Mesodermal cell (in vitro differentiated cells): ENCODE results near the gene METRN.

Experiments
- H3K27ac ChIP-seq: 2 replicates; pipeline ENCODE4 v1.7.0; 2013; ENCODE audit warnings: mild to moderate bottlenecking, low read depth, low read length, moderate library complexity; ENCODE audit not compliant: severe bottlenecking
- H3K36me3 ChIP-seq: 2 replicates; pipeline ENCODE4 v1.7.1; 2013; ENCODE audit warnings: mild to moderate bottlenecking, low read length, moderate library complexity; ENCODE audit not compliant: control insufficient read depth, insufficient read depth
- H3K4me1 ChIP-seq: one replicate; pipeline ENCODE4 v1.7.1; 2013; ENCODE audit warnings: mild to moderate bottlenecking, low read length; ENCODE audit not compliant: insufficient read depth, control insufficient read depth, poor library complexity, severe bottlenecking
- H3K4me3 ChIP-seq: 2 replicates; pipeline ENCODE4 v1.7.0; 2013; ENCODE audit warnings: low read length, control low read depth, mild to moderate bottlenecking; ENCODE audit not compliant: insufficient read depth, poor library complexity, severe bottlenecking; ENCODE audit errors: extremely low read depth
- H3K9me3 ChIP-seq: 2 replicates; pipeline ENCODE4 v1.7.1; 2013; ENCODE audit warnings: mild to moderate bottlenecking, low read length, moderate library complexity; ENCODE audit not compliant: control insufficient read depth
- WGBS, 2 experiments: methylation state at CpG; one replicate each; pipeline ENCODE4 v1.1.5; 2013; ENCODE audit warnings: missing lambda C conversion rate in 2 of 2; ENCODE audit not compliant: insufficient coverage in 2 of 2; 5-methylcytosine and 5-hydroxymethylcytosine counted together

Gene METRN

GRCh38 chr16:694863-695354, 20.0 kb upstream of the METRN start:
- H3K27ac ChIP-seq, result no peak overlapping the region
- WGBS, 2 experiments, result 10 to 12% methylated on average over 14 to 20 of the region's 37 CpGs
- H3K4me3 ChIP-seq, result no peak overlapping the region
- H3K36me3 ChIP-seq, result no peaks in the 10 kb centered on the region
- no peaks in the 10 kb centered on the region for H3K9me3 ChIP-seq
- peaks cover 13% of the 10 kb centered on the region for H3K4me1 ChIP-seq

- Histone ChIP-seq H3K9me3 (no peaks in the 10 kb centered on the region), H3K36me3 (no peaks in the 10 kb centered on the region), H3K27ac (no peak overlapping the region), H3K4me3 (no peak overlapping the region), H3K4me1 (peaks cover 13% of the 10 kb centered on the region)
- 11 to 12% methylated on average over 69 of the region's 71 CpGs for WGBS, 2 experiments
Measured at GRCh38 chr16:695355-696089, 19.4 kb upstream of the METRN start.

- WGBS, 2 experiments, result 72 to 76% methylated on average over 18 to 19 of the region's 19 CpGs
- no peak overlapping the region for H3K4me3 ChIP-seq
- no peaks in the 10 kb centered on the region for H3K36me3 ChIP-seq
Measured at GRCh38 chr16:698911-699671, 15.8 kb upstream of the METRN start.

GRCh38 chr16:700684-701584, 14.0 kb upstream of the METRN start:
- Histone ChIP-seq H3K4me1 (no peaks in the 10 kb centered on the region), H3K4me3 (no peak overlapping the region), H3K9me3 (no peaks in the 10 kb centered on the region), H3K36me3 (no peaks in the 10 kb centered on the region), H3K27ac (no peak overlapping the region)
- 4 to 7% methylated on average over 55 to 65 of the region's 76 CpGs for WGBS, 2 experiments

More at GRCh38 chr16:698911-699671, 15.8 kb upstream of the METRN start:
- Histone ChIP-seq H3K9me3 (no peaks in the 10 kb centered on the region), H3K27ac (no peak overlapping the region), H3K4me1 (peaks cover 13% of the 10 kb centered on the region)

GRCh38 chr16:702341-702740, 12.6 kb upstream of the METRN start:
- no peaks in the 10 kb centered on the region for H3K9me3 ChIP-seq
- no peak overlapping the region for H3K4me3 ChIP-seq
- H3K27ac ChIP-seq, result no peak overlapping the region
- 81 to 85% methylated on average over 19 of the region's 19 CpGs for WGBS, 2 experiments
- H3K36me3 ChIP-seq, result no peaks in the 10 kb centered on the region
- H3K4me1 ChIP-seq, result no peaks in the 10 kb centered on the region

GRCh38 chr16:703406-703805, 11.5 kb upstream of the METRN start:
- H3K36me3 ChIP-seq, result no peaks in the 10 kb centered on the region
- WGBS, 2 experiments, result 78 to 83% methylated on average over 10 to 12 of the region's 12 CpGs
- no peak overlapping the region for H3K27ac ChIP-seq
- no peak overlapping the region for H3K4me3 ChIP-seq
- H3K9me3 ChIP-seq, result no peaks in the 10 kb centered on the region
- no peaks in the 10 kb centered on the region for H3K4me1 ChIP-seq

- 64 to 86% methylated on average over 2 to 7 of the region's 7 CpGs for WGBS, 2 experiments
- no peak overlapping the region for H3K27ac ChIP-seq
- H3K4me1 ChIP-seq, result no peaks in the 10 kb centered on the region
- H3K4me3 ChIP-seq, result no peak overlapping the region
- H3K36me3 ChIP-seq, result no peaks in the 10 kb centered on the region
- no peaks in the 10 kb centered on the region for H3K9me3 ChIP-seq
Measured at GRCh38 chr16:704047-704446, 10.9 kb upstream of the METRN start.

GRCh38 chr16:704552-705380, 10.2 kb upstream of the METRN start:
- Histone ChIP-seq H3K36me3 (no peaks in the 10 kb centered on the region), H3K9me3 (no peaks in the 10 kb centered on the region), H3K27ac (no peak overlapping the region), H3K4me1 (peaks cover 1% of the 10 kb centered on the region), H3K4me3 (peak overlapping the region; percentile 12)
- WGBS, 2 experiments, result 20 to 25% methylated on average over 39 to 47 of the region's 50 CpGs

GRCh38 chr16:705431-706188, 9.3 kb upstream of the METRN start, which contains the start of gene FBXL16:
Gene FBXL16 (minus strand): TSS chr16:705801. CDS start chr16:697405, 8,396 bp downstream.
- no peaks in the 10 kb centered on the region for H3K36me3 ChIP-seq
- H3K27ac ChIP-seq, result no peak within 1 kb of the TSS
- 1% methylated on average over 31 to 60 of the region's 115 CpGs for WGBS, 2 experiments
- peaks cover 9% of the 10 kb centered on the region for H3K4me1 ChIP-seq
- no peaks in the 10 kb centered on the region for H3K9me3 ChIP-seq
- H3K4me3 ChIP-seq, result peak within 1 kb of the TSS; percentile 14
